Measurements from ENCODE around the gene SPINK4.

DNA sequence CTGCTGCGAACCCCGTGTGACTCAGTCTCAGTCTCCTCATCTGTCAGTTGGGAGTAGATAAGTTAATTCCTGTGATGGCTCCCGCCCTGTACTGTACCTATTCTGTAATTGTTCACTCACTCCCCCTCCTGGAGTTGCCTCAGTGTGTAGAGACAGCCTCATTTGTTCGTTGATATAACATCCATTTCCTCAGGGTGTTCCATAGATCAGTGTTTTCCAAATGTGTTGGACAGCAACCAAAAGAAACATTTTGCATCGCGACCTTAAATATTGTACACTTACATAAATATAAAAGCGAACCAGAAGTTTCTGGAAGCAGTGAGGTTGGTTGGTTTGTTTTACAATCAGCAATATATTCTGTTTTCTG lies 51.0 kb downstream of the SPINK4 start:
- TF ChIP-seq, protein P1, sequence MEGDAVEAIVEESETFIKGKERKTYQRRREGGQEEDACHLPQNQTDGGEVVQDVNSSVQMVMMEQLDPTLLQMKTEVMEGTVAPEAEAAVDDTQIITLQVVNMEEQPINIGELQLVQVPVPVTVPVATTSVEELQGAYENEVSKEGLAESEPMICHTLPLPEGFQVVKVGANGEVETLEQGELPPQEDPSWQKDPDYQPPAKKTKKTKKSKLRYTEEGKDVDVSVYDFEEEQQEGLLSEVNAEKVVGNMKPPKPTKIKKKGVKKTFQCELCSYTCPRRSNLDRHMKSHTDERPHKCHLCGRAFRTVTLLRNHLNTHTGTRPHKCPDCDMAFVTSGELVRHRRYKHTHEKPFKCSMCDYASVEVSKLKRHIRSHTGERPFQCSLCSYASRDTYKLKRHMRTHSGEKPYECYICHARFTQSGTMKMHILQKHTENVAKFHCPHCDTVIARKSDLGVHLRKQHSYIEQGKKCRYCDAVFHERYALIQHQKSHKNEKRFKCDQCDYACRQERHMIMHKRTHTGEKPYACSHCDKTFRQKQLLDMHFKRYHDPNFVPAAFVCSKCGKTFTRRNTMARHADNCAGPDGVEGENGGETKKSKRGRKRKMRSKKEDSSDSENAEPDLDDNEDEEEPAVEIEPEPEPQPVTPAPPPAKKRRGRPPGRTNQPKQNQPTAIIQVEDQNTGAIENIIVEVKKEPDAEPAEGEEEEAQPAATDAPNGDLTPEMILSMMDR (IDR thresholded peaks at IDR 0.05) = no peak
- TF ChIP-seq POLR2A (IDR thresholded peaks at IDR 0.05) = no peak

All from tibial nerve (tissue), 3 donors.